Measurements from ENCODE around the gene PRKCQ.
A peak's percentile ranks its signal among the peaks of the same experiment; 100 is the strongest.

The PRKCQ gene

GRCh38 chr10:6567884-6568283 lies 12.2 kb downstream of the PRKCQ start:
- peaks cover 0 to 7% (median 0%) of the 10 kb centered on the region in 11 experiments; a peak in 5 of 22 replicates for H4K20me1 ChIP-seq
- no peaks in the 10 kb centered on the region for H3K36me3 ChIP-seq
- H3K9me3 ChIP-seq (replicated peaks in 1 of 11) = no peaks in the 10 kb centered on the region
- no peaks in the 10 kb centered on the region for H3K27me3 ChIP-seq
- peaks cover 7 to 23% (median 14%) of the 10 kb centered on the region in 10 experiments; a peak in 19 of 20 replicates for H3K4me1 ChIP-seq
- H3K27ac ChIP-seq = no peak overlapping the region
- peak overlapping the region in 5 of 11 experiments; percentile 11 to 49 (median 41); a peak in 7 of 22 replicates for H3K4me2 ChIP-seq
- no peak overlapping the region for H3K9ac ChIP-seq
- H3K4me3 ChIP-seq = no peak overlapping the region
- no peak for TF ChIP-seq Cebpa-rat (IDR thresholded peaks at IDR 0.05)

GRCh38 chr10:6567203-6567703 lies 12.8 kb downstream of the PRKCQ start:
- no peaks in the 10 kb centered on the region for H3K27me3 ChIP-seq
- no peak overlapping the region for H3K4me3 ChIP-seq
- 0 out of 22 replicates have a peak overlapping the region, but pooled peaks of 1 of the 11 experiments have one; percentile 41 for H3K4me2 ChIP-seq
- H4K20me1 ChIP-seq = peaks cover 0 to 7% (median 0%) of the 10 kb centered on the region in 11 experiments; a peak in 5 of 22 replicates
- peaks cover 8 to 23% (median 14%) of the 10 kb centered on the region in 10 experiments; a peak in 19 of 20 replicates for H3K4me1 ChIP-seq
- H3K9ac ChIP-seq = no peak overlapping the region
- no peaks in the 10 kb centered on the region for H3K36me3 ChIP-seq
- no peak for TF ChIP-seq Cebpa-rat (IDR thresholded peaks at IDR 0.05)
- H3K9me3 ChIP-seq (replicated peaks in 1 of 11) = no peaks in the 10 kb centered on the region
- no peak overlapping the region for H3K27ac ChIP-seq

- H3K4me2 ChIP-seq = peak overlapping the region in 4 of 11 experiments; percentile 2 to 40 (median 6); a peak in 3 of 22 replicates
- no peaks in the 10 kb centered on the region for H3K27me3 ChIP-seq
- no peaks in the 10 kb centered on the region for H3K36me3 ChIP-seq
- H3K4me3 ChIP-seq = no peak overlapping the region
- H3K4me1 ChIP-seq = peaks cover 8 to 23% (median 14%) of the 10 kb centered on the region in 10 experiments; a peak in 19 of 20 replicates
- no peak overlapping the region for H3K27ac ChIP-seq
- TF ChIP-seq Cebpa-rat (IDR thresholded peaks at IDR 0.05) = no peak
- H4K20me1 ChIP-seq = peaks cover 0 to 4% (median 0%) of the 10 kb centered on the region in 11 experiments; a peak in 3 of 22 replicates
- no peaks in the 10 kb centered on the region for H3K9me3 ChIP-seq (replicated peaks in 1 of 11)
- H3K9ac ChIP-seq = no peak overlapping the region
Observed at GRCh38 chr10:6565588-6565987, 14.5 kb downstream of the PRKCQ start.

GRCh38 chr10:6564367-6564766 lies 15.7 kb downstream of the PRKCQ start:
- no peak overlapping the region for H3K4me2 ChIP-seq
- no peak overlapping the region for H3K9ac ChIP-seq
- H3K27ac ChIP-seq = no peak overlapping the region
- TF ChIP-seq Cebpa-rat (IDR thresholded peaks at IDR 0.05) = no peak
- H3K9me3 ChIP-seq (replicated peaks in 1 of 11) = no peaks in the 10 kb centered on the region
- H3K27me3 ChIP-seq = no peaks in the 10 kb centered on the region
- peaks cover 0 to 4% (median 0%) of the 10 kb centered on the region in 11 experiments; a peak in 1 of 22 replicates for H3K36me3 ChIP-seq
- H3K4me3 ChIP-seq = no peak overlapping the region
- H3K4me1 ChIP-seq = peaks cover 4 to 13% (median 6%) of the 10 kb centered on the region in 10 experiments; a peak in 15 of 20 replicates
- H4K20me1 ChIP-seq = peaks cover 0 to 4% (median 0%) of the 10 kb centered on the region in 11 experiments; a peak in 3 of 22 replicates

- Histone ChIP-seq H3K36me3 (peaks cover 0 to 4% (median 0%) of the 10 kb centered on the region in 11 experiments; a peak in 1 of 22 replicates), H4K20me1 (peaks cover 0 to 4% (median 0%) of the 10 kb centered on the region in 11 experiments; a peak in 3 of 22 replicates), H3K27ac (no peak overlapping the region), H3K27me3 (no peaks in the 10 kb centered on the region), H3K9ac (no peak overlapping the region), H3K4me3 (no peak overlapping the region), H3K9me3 (replicated peaks in 1 of 11) (no peaks in the 10 kb centered on the region), H3K4me1 (peaks cover 4 to 13% (median 5%) of the 10 kb centered on the region in 10 experiments; a peak in 15 of 20 replicates), H3K4me2 (no peak overlapping the region)
- no peak for TF ChIP-seq Cebpa-rat (IDR thresholded peaks at IDR 0.05)
Observed at GRCh38 chr10:6563731-6564130, 16.3 kb downstream of the PRKCQ start.

GRCh38 chr10:6563075-6563474 lies 17.0 kb downstream of the PRKCQ start:
- Histone ChIP-seq H4K20me1 (peaks cover 0 to 4% (median 0%) of the 10 kb centered on the region in 11 experiments; a peak in 3 of 22 replicates), H3K27me3 (no peaks in the 10 kb centered on the region), H3K4me3 (no peak overlapping the region), H3K36me3 (peaks cover 0 to 4% (median 0%) of the 10 kb centered on the region in 11 experiments; a peak in 1 of 22 replicates), H3K9ac (no peak overlapping the region), H3K4me2 (no peak overlapping the region), H3K27ac (no peak overlapping the region), H3K4me1 (peaks cover 4 to 12% (median 5%) of the 10 kb centered on the region in 10 experiments; a peak in 15 of 20 replicates), H3K9me3 (replicated peaks in 1 of 11) (no peaks in the 10 kb centered on the region)
- no peak for TF ChIP-seq Cebpa-rat (IDR thresholded peaks at IDR 0.05)

GRCh38 chr10:6562221-6562620 lies 17.9 kb downstream of the PRKCQ start:
- H4K20me1 ChIP-seq = peaks cover 0 to 2% (median 0%) of the 10 kb centered on the region in 11 experiments; a peak in 3 of 22 replicates
- no peak for TF ChIP-seq Cebpa-rat (IDR thresholded peaks at IDR 0.05)
- H3K27me3 ChIP-seq = no peaks in the 10 kb centered on the region

GRCh38 chr10:6561552-6561951 lies 18.5 kb downstream of the PRKCQ start:
- no peak for TF ChIP-seq Cebpa-rat (IDR thresholded peaks at IDR 0.05)
- Histone ChIP-seq H3K27ac (no peak overlapping the region), H3K4me3 (no peak overlapping the region), H3K27me3 (no peaks in the 10 kb centered on the region), H3K4me2 (no peak overlapping the region), H3K9me3 (replicated peaks in 1 of 11) (no peaks in the 10 kb centered on the region; a peak in 1 of 22 replicates), H3K9ac (no peak overlapping the region), H3K36me3 (peaks cover 0 to 4% (median 0%) of the 10 kb centered on the region in 11 experiments; a peak in 1 of 22 replicates), H3K4me1 (peaks cover 0 to 12% (median 0%) of the 10 kb centered on the region in 10 experiments; a peak in 8 of 20 replicates), H4K20me1 (no peaks in the 10 kb centered on the region; a peak in 2 of 22 replicates)

More at GRCh38 chr10:6562221-6562620, 17.9 kb downstream of the PRKCQ start:
- Histone ChIP-seq H3K4me1 (peaks cover 0 to 12% (median under 1%) of the 10 kb centered on the region in 10 experiments; a peak in 9 of 20 replicates), H3K9ac (no peak overlapping the region), H3K9me3 (replicated peaks in 1 of 11) (no peaks in the 10 kb centered on the region), H3K4me2 (peak overlapping the region in 3 of 11 experiments; percentile 12 to 19 (median 18); a peak in 1 of 22 replicates), H3K36me3 (peaks cover 0 to 4% (median 0%) of the 10 kb centered on the region in 11 experiments; a peak in 1 of 22 replicates), H3K4me3 (no peak overlapping the region), H3K27ac (no peak overlapping the region)

- Histone ChIP-seq H3K27ac (no peak overlapping the region), H3K27me3 (no peaks in the 10 kb centered on the region), H3K9me3 (replicated peaks in 1 of 11) (no peaks in the 10 kb centered on the region; a peak in 1 of 22 replicates), H3K4me3 (no peak overlapping the region), H3K4me1 (peaks cover 0 to 9% (median 2%) of the 10 kb centered on the region in 10 experiments; a peak in 5 of 20 replicates), H4K20me1 (no peaks in the 10 kb centered on the region; a peak in 1 of 22 replicates), H3K9ac (no peak overlapping the region), H3K36me3 (peaks cover 0 to 4% (median 0%) of the 10 kb centered on the region in 11 experiments; a peak in 1 of 22 replicates), H3K4me2 (no peak overlapping the region)
- no peak for TF ChIP-seq Cebpa-rat (IDR thresholded peaks at IDR 0.05)
Observed at GRCh38 chr10:6558759-6559461, 21.2 kb downstream of the PRKCQ start.

Measured in BLaER1 treated with 17β-estradiol and CSF1 and Interleukin-3, amounts not matched to agents 10 nM and 100 nM (cell line).